HCT116 (cell line): Measurements from ENCODE around the gene KDM1B. TPM values are rescaled to one million over a fixed set of nuclear protein-coding genes. Genes with fewer than 3 reads are reported as not detected.

Experiments used
- ATAC-seq: fragments of 200-7000 bp; cut with Tn5 transposase; 2 replicates; pipeline ENCODE4 v1.9.1; 2020; ENCODE audit warnings: mild to moderate bottlenecking, moderate library complexity
- BruUV-seq: library from RNA; stranded (reverse); fragments of 400-500 nt; replicated peaks from 2 replicates; lab custom pipeline; 2021; lab: Mats Ljungman, UMichigan
- CTCF ChIA-PET: fragments of 300-600 bp; sonication (Branson Sonifier 250); formaldehyde crosslinking; loops from one replicate; lab custom pipeline; 2021; ENCODE audit warnings: antibody characterized with exemption; lab: Charles Lee
- POLR2A ChIA-PET: fragments of 300-600, 350-600 bp; sonication (Branson Sonifier 250); formaldehyde crosslinking; loops from one replicate; lab custom pipeline; 2021; ENCODE audit warnings: antibody characterized with exemption; lab: Charles Lee
- RAD21 ChIA-PET, 2 experiments: fragments of 300-600 bp; sonication (Branson Sonifier 250); formaldehyde crosslinking; loops; one replicate each; lab custom pipeline; 2023; ENCODE audit warnings: low total read pairs in 2 of 2; ENCODE audit not compliant: uncharacterized antibody in 2 of 2, unreplicated experiment in 2 of 2, low non-redundant PET in 1 of 2; lab: Charles Lee
- DNase-seq: peaks from one replicate; pipeline ENCODE4 v3.0.0-alpha.2; 2010; ENCODE audit warnings: low read depth, low spot score
- H2AFZ ChIP-seq: fragments of 200-600 bp; shearing (Covaris generic), sonication (generic); 2 replicates; pipeline ENCODE4 v1.6.1; 2017; ENCODE audit warnings: low read depth, mixed run types, mixed read lengths, antibody characterized with exemption, low read length; ENCODE audit not compliant: poor library complexity, severe bottlenecking
- H3K27ac ChIP-seq: 2 replicates; pipeline ENCODE4 v1.5.1; 2012; ENCODE audit warnings: low read depth, low read length
- H3K27me3 ChIP-seq: fragments of 200-600 bp; sonication (generic); 2 replicates; pipeline ENCODE4 v1.6.1; 2016; ENCODE audit warnings: mixed run types, low read length, mixed read lengths; ENCODE audit not compliant: insufficient read depth
- H3K36me3 ChIP-seq, 2 experiments: fragments of 200-500 bp in 1 of 2; fragments of 200-600 bp in 1 of 2; sonication (Bioruptor generic) in 1 of 2; sonication (generic) in 1 of 2; 2 replicates each; pipeline versions ENCODE4 v1.5.1 to v1.6.1; 2014 to 2016; ENCODE audit warnings: low read length in 2 of 2, inconsistent platforms in 1 of 2, mixed read lengths in 1 of 2, mixed run types in 1 of 2; ENCODE audit not compliant: insufficient read depth in 2 of 2, control insufficient read depth in 1 of 2
- H3K4me1 ChIP-seq, 2 experiments: fragments of 200-600 bp in 1 of 2; sonication (generic) in 1 of 2; 2 replicates each; pipeline versions ENCODE4 v1.5.1 to v1.6.1; 2012 to 2017; ENCODE audit warnings: low read length in 2 of 2, inconsistent platforms in 1 of 2, mild to moderate bottlenecking in 1 of 2, mixed read lengths in 1 of 2, mixed run types in 1 of 2, moderate library complexity in 1 of 2; ENCODE audit not compliant: insufficient read depth in 2 of 2, control insufficient read depth in 1 of 2
- H3K4me2 ChIP-seq: fragments of 200-600 bp; sonication (generic); 2 replicates; pipeline ENCODE4 v1.6.1; 2017; ENCODE audit warnings: mixed run types, low read length, mixed read lengths
- H3K4me3 ChIP-seq, 2 experiments: fragments of 200-600 bp in 1 of 2; sonication (generic) in 1 of 2; replicated peaks in 1 of 2; 2 replicates each; pipeline ENCODE4 v1.5.1; 2011 to 2016; ENCODE audit warnings: low read length in 2 of 2, control low read depth in 1 of 2, low read depth in 1 of 2, mild to moderate bottlenecking in 1 of 2, mixed read lengths in 1 of 2, mixed run types in 1 of 2
- H3K79me2 ChIP-seq: fragments of 200-600 bp; sonication (generic); 2 replicates; pipeline ENCODE4 v1.6.1; 2017; ENCODE audit warnings: mild to moderate bottlenecking, mixed run types, low read length, moderate library complexity, mixed read lengths; ENCODE audit not compliant: insufficient read depth
- H3K9ac ChIP-seq: fragments of 200-600 bp; sonication (generic); 2 replicates; pipeline ENCODE4 v1.6.1; 2016; ENCODE audit warnings: low read length, mixed read lengths
- H3K9me2 ChIP-seq: fragments of 200-600 bp; sonication (generic), shearing (Covaris generic); 2 replicates; pipeline ENCODE4 v1.6.1; 2017; ENCODE audit warnings: mixed run types, mild to moderate bottlenecking, moderate library complexity; ENCODE audit not compliant: insufficient read depth
- H3K9me3 ChIP-seq, 2 experiments: fragments of 200-500 bp in 1 of 2; fragments of 200-600 bp in 1 of 2; sonication (Bioruptor generic) in 1 of 2; sonication (generic) in 1 of 2; 2 replicates each; pipeline ENCODE4 v1.6.1; 2014 to 2017; ENCODE audit warnings: low read length in 2 of 2, mixed read lengths in 2 of 2, inconsistent platforms in 1 of 2, low read depth in 1 of 2, mild to moderate bottlenecking in 1 of 2, mixed run types in 1 of 2, moderate library complexity in 1 of 2; ENCODE audit not compliant: control insufficient read depth in 1 of 2, insufficient read depth in 1 of 2
- H4K20me1 ChIP-seq: fragments of 200-600 bp; sonication (generic), shearing (Covaris generic); 2 replicates; pipeline ENCODE4 v1.6.1; 2017; ENCODE audit warnings: mixed run types, mild to moderate bottlenecking, moderate library complexity; ENCODE audit not compliant: insufficient read depth
- CBX3 ChIP-seq: IDR thresholded peaks from 2 replicates; pipeline ENCODE4 v1.6.1; 2012; ENCODE audit warnings: low read depth
- CEBPB ChIP-seq: IDR thresholded peaks from 2 replicates; pipeline ENCODE4 v1.6.1; 2012; ENCODE audit warnings: low read depth
- EGR1 ChIP-seq: IDR thresholded peaks from 2 replicates; pipeline ENCODE4 v1.6.1; 2012; ENCODE audit warnings: low read depth
- ELF1 ChIP-seq: IDR thresholded peaks from 2 replicates; pipeline ENCODE4 v1.6.1; 2012; ENCODE audit warnings: low read depth, borderline replicate concordance
- EZH2 ChIP-seq: fragments of 200-600 bp; sonication (generic); IDR thresholded peaks from 2 replicates; pipeline ENCODE4 v1.6.1; 2017; ENCODE audit warnings: antibody characterized with exemption, mixed run types
- EZH2phosphoT487 ChIP-seq: fragments of 200-600 bp; IDR thresholded peaks from 2 replicates; pipeline ENCODE4 v1.6.1; 2018; ENCODE audit warnings: antibody characterized with exemption, borderline replicate concordance
- FOSL1 ChIP-seq: IDR thresholded peaks from 2 replicates; pipeline ENCODE4 v1.6.1; 2012; ENCODE audit warnings: low read depth
- JUND ChIP-seq: IDR thresholded peaks from 2 replicates; pipeline ENCODE4 v1.6.1; 2012
- RAD21 ChIP-seq: IDR thresholded peaks from 2 replicates; pipeline ENCODE4 v1.6.1; 2012; ENCODE audit warnings: low read depth, mild to moderate bottlenecking
- SIN3A ChIP-seq: IDR thresholded peaks from 2 replicates; pipeline ENCODE4 v1.6.1; 2012; ENCODE audit warnings: low read depth
- SP1 ChIP-seq: IDR thresholded peaks from 2 replicates; pipeline ENCODE4 v1.6.1; 2012; ENCODE audit warnings: low read depth
- SRF ChIP-seq: IDR thresholded peaks from 2 replicates; pipeline ENCODE4 v1.6.1; 2012; ENCODE audit warnings: low read depth
- TCF7L2 ChIP-seq: IDR thresholded peaks from 2 replicates; pipeline ENCODE4 v1.7.0; 2011; ENCODE audit warnings: borderline replicate concordance, inconsistent platforms; ENCODE audit not compliant: insufficient read depth, insufficient read length; ENCODE audit errors: extremely low read depth
- YY1 ChIP-seq: IDR thresholded peaks from 2 replicates; pipeline ENCODE4 v1.6.1; 2011; ENCODE audit warnings: low read length, low read depth, moderate library complexity, mild to moderate bottlenecking; ENCODE audit not compliant: insufficient replicate concordance; ENCODE audit errors: extremely low read depth
- ZFX ChIP-seq: fragments of 450-650 bp; IDR thresholded peaks from 2 replicates; pipeline ENCODE4 v1.6.1; 2017
- ZNF274 ChIP-seq: fragments of 200-500 bp; sonication (Bioruptor generic); IDR thresholded peaks from 2 replicates; pipeline ENCODE4 v1.6.1; 2014; ENCODE audit warnings: mild to moderate bottlenecking, low read depth, low read length, inconsistent platforms
- intact Hi-C: fragments of 100-400 bp; cut with micrococcal nuclease; formaldehyde crosslinking; loops from 2 replicates; pipeline ENCODE4 v1.10.0; 2022
- total RNA-seq: library from RNA; stranded (reverse); gene quantifications from one replicate; pipeline ENCODE4 v1.2.1, GENCODE V29; 2021; ENCODE audit not compliant: unreplicated experiment
- TF ChIP-seq, protein P1 (sequence below): IDR thresholded peaks from 2 replicates; pipeline ENCODE4 v1.6.1; 2012; ENCODE audit warnings: low read depth
- TF ChIP-seq, protein P2 (sequence below): IDR thresholded peaks from 2 replicates; pipeline ENCODE4 v1.6.1; 2012
- TF ChIP-seq, protein P3 (sequence below), 3 experiments: fragments of 200-600 bp in 1 of 3; sonication (generic) in 1 of 3; IDR thresholded peaks in 2 of 3; conservative IDR thresholded peaks in 1 of 3; 2 replicates each; pipeline ENCODE4 v1.5.1; 2012 to 2017; ENCODE audit warnings: low read depth in 2 of 3, low read length in 2 of 3, antibody characterized with exemption in 1 of 3, borderline replicate concordance in 1 of 3, control low read depth in 1 of 3, mild to moderate bottlenecking in 1 of 3, mixed read lengths in 1 of 3, mixed run types in 1 of 3, moderate library complexity in 1 of 3; ENCODE audit not compliant: insufficient read depth in 1 of 3
- TF ChIP-seq, protein P4 (sequence below): IDR thresholded peaks from 2 replicates; pipeline ENCODE4 v1.6.1; 2012

Gene KDM1B
- total RNA-seq, 1 experiment from 2014 or later: 24.5 TPM

DNA sequence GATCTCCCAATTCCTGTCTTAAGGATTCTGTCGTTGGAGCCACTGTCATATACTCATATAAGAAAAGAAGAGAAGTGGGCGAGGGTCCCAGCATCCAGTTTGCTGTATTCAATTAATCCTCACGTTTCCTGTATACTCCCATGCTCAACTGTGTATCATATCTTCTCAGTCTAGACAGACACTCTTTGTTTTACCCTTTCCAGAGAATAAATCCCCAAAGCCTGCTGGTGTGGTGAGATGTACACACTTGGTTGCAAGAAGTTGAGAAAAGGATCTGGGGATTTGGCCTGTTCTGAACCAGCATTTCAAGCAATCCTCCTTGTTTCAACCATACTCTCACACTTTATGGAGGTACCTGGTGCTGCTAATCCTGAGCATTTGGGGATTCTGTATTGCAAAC, 3.4 kb upstream of the KDM1B start:
- ChIA-PET RAD21 (no interaction called here), CTCF (no interaction called here), POLR2A (interaction anchor here (0.7 kb wide), 1 partner anchor 211 kb away, joined by 3 read pairs; no protein-coding TSS in a partner anchor)
- no peaks in the 10 kb centered on the region for H3K27me3 ChIP-seq
- no peak for ATAC-seq
- H3K36me3 ChIP-seq: no peaks in the 10 kb centered on the region; a peak in 1 of 4 replicates
- BruUV-seq: no TSS peak
- peaks cover 7 to 23% of the 10 kb centered on the region in 2 experiments for H3K4me1 ChIP-seq
- no peak overlapping the region for H2AFZ ChIP-seq
- no peaks in the 10 kb centered on the region for H3K9me3 ChIP-seq
- H4K20me1 ChIP-seq: no peaks in the 10 kb centered on the region
- intact Hi-C loops: no loop called here
- DNase-seq: no peak
- H3K27ac ChIP-seq: no peak overlapping the region
- no peak overlapping the region for H3K9ac ChIP-seq
- H3K79me2 ChIP-seq: no peaks in the 10 kb centered on the region
- H3K4me2 ChIP-seq: no peak overlapping the region
- TF ChIP-seq CEBPB: no peak
- TF ChIP-seq, protein P1, sequence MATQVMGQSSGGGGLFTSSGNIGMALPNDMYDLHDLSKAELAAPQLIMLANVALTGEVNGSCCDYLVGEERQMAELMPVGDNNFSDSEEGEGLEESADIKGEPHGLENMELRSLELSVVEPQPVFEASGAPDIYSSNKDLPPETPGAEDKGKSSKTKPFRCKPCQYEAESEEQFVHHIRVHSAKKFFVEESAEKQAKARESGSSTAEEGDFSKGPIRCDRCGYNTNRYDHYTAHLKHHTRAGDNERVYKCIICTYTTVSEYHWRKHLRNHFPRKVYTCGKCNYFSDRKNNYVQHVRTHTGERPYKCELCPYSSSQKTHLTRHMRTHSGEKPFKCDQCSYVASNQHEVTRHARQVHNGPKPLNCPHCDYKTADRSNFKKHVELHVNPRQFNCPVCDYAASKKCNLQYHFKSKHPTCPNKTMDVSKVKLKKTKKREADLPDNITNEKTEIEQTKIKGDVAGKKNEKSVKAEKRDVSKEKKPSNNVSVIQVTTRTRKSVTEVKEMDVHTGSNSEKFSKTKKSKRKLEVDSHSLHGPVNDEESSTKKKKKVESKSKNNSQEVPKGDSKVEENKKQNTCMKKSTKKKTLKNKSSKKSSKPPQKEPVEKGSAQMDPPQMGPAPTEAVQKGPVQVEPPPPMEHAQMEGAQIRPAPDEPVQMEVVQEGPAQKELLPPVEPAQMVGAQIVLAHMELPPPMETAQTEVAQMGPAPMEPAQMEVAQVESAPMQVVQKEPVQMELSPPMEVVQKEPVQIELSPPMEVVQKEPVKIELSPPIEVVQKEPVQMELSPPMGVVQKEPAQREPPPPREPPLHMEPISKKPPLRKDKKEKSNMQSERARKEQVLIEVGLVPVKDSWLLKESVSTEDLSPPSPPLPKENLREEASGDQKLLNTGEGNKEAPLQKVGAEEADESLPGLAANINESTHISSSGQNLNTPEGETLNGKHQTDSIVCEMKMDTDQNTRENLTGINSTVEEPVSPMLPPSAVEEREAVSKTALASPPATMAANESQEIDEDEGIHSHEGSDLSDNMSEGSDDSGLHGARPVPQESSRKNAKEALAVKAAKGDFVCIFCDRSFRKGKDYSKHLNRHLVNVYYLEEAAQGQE: no peak
- TF ChIP-seq EZH2: no peak
- TF ChIP-seq RAD21: no peak
- TF ChIP-seq, protein P2, sequence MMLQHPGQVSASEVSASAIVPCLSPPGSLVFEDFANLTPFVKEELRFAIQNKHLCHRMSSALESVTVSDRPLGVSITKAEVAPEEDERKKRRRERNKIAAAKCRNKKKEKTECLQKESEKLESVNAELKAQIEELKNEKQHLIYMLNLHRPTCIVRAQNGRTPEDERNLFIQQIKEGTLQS: no peak
- no peak for TF ChIP-seq SP1
- TF ChIP-seq ZFX: no peak
- TF ChIP-seq JUND: no peak
- TF ChIP-seq CBX3: no peak
- no peak for TF ChIP-seq SIN3A
- TF ChIP-seq YY1: no peak
- no peak for TF ChIP-seq ZNF274
- TF ChIP-seq FOSL1: no peak
- no peak for TF ChIP-seq ELF1
- no peak for TF ChIP-seq EZH2phosphoT487
- no peak for TF ChIP-seq SRF
- TF ChIP-seq, protein P3, sequence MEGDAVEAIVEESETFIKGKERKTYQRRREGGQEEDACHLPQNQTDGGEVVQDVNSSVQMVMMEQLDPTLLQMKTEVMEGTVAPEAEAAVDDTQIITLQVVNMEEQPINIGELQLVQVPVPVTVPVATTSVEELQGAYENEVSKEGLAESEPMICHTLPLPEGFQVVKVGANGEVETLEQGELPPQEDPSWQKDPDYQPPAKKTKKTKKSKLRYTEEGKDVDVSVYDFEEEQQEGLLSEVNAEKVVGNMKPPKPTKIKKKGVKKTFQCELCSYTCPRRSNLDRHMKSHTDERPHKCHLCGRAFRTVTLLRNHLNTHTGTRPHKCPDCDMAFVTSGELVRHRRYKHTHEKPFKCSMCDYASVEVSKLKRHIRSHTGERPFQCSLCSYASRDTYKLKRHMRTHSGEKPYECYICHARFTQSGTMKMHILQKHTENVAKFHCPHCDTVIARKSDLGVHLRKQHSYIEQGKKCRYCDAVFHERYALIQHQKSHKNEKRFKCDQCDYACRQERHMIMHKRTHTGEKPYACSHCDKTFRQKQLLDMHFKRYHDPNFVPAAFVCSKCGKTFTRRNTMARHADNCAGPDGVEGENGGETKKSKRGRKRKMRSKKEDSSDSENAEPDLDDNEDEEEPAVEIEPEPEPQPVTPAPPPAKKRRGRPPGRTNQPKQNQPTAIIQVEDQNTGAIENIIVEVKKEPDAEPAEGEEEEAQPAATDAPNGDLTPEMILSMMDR (IDR thresholded peaks at IDR 0.05 in 2 of 3, conservative IDR thresholded peaks at IDR 0.05 in 1 of 3; ENCODE audit: borderline replicate concordance in 1 of 3, insufficient read depth in 1 of 3, low read depth in 2 of 3, low read length in 2 of 3): no peak
- no peak for TF ChIP-seq TCF7L2
- no peak for TF ChIP-seq EGR1
- TF ChIP-seq, protein P4, sequence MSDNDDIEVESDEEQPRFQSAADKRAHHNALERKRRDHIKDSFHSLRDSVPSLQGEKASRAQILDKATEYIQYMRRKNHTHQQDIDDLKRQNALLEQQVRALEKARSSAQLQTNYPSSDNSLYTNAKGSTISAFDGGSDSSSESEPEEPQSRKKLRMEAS: no peak
- no peak overlapping the region for H3K4me3 ChIP-seq
- H3K9me2 ChIP-seq: no peaks in the 10 kb centered on the region
